OCI-LY7 (cell line): ENCODE measurements around the gene PPRC1.

Source experiments
- CTCF ChIP-seq: fragments of 200-600 bp; sonication (generic); conservative IDR thresholded peaks from 2 replicates; pipeline ENCODE4 v1.5.1; 2014; ENCODE audit warnings: mild to moderate bottlenecking, antibody characterized with exemption, low read length, moderate library complexity, mixed read lengths
- EZH2phosphoT487 ChIP-seq: fragments of 200-600 bp; sonication (generic); IDR thresholded peaks from 2 replicates; pipeline ENCODE4 v1.6.1; 2018; ENCODE audit warnings: low read depth, borderline replicate concordance, mild to moderate bottlenecking, mixed run types, antibody characterized with exemption, low read length, moderate library complexity, mixed read lengths

GRCh38 chr10:102111276-102111675 lies 21.6 kb upstream of the PPRC1 start:
- TF ChIP-seq CTCF (no peak), EZH2phosphoT487 (no peak)
